Coronary artery (tissue), 2 donors: ENCODE measurements around the gene ZFP36.

Experiments used
- DNase-seq: peaks from one replicate; pipeline ENCODE4 v3.0.0-alpha.2; 2017; ENCODE audit warnings: low spot score
- H3K27ac ChIP-seq, 2 donors: fragments of 200-600 bp; sonication (generic); one replicate each; pipeline ENCODE4 v1.5.1; 2016 to 2019
- H3K4me3 ChIP-seq: fragments of 200-600 bp; sonication (generic); 2 replicates; pipeline ENCODE4 v1.5.1; 2016; ENCODE audit warnings: mild to moderate bottlenecking, moderate library complexity
- CTCF ChIP-seq: fragments of 200-600 bp; sonication (generic); IDR thresholded peaks from one replicate; pipeline ENCODE4 v1.5.1; 2019; ENCODE audit warnings: antibody characterized with exemption

The ZFP36 gene

GRCh38 chr19:39411832-39412099, 5.1 kb downstream of the ZFP36 start:
- DNase-seq = peak; percentile 95
- Histone ChIP-seq H3K4me3 (peak overlapping the region; percentile 97), H3K27ac (peak overlapping the region; percentile 99 to 100)
- peak; percentile 84 for TF ChIP-seq CTCF

DNA sequence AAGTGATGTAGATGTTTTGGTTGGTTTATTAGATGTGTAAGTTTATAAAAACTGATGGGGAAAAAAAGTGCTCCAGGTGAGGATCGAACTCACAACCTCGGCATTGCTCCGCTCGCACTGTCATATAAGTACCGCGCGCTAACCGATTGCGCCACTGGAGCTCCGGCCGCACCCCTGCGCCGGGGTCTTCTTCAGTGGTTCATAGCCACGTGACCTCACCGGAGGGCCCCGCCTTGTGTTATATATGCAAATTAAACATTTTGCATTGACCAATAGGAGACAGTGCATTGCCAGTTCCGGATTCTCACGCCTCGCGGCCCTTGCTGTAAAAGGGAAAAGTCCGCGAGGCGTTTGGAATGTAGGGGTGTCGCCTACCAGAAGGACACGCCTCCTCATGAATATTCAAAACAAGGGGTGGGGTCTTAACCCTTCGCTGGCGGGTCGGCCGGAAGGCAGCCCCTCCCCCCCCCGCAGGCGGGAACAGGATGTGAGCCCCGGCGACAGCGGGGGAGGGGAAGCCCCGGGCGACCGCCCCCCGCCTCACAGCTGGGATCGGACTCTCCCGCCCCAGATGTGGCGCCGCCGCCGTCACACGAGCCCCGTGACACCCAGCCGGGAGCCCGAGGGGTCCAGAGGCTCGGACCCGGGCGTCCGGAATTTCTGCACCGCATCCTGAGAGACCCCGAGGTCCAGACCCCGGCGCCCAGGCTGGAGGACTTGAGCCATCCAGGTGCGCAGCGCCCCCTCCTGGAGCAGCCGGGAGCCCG, 5.6 kb downstream of the ZFP36 start, which contains the start of gene PLEKHG2:
Gene PLEKHG2 (plus strand): TSS at position 570 of the 767 bp plus-strand sequence. CDS start 1,418 bp downstream, outside the sequence.
- peak; percentile 89 for TF ChIP-seq CTCF
- Histone ChIP-seq H3K4me3 (peak within 1 kb of the TSS; percentile 97), H3K27ac (peak within 1 kb of the TSS; percentile 99 to 100)
- peak; percentile 99 for DNase-seq

- H3K27ac ChIP-seq = peak overlapping the region; percentile 99 to 100
- DNase-seq = no peak
- peak; percentile 23 for TF ChIP-seq CTCF
These were observed 6.2 kb downstream of the ZFP36 start for GRCh38 chr19:39412867-39413271.

GRCh38 chr19:39413272-39413910, 6.7 kb downstream of the ZFP36 start:
- TF ChIP-seq CTCF = no peak
- H3K27ac ChIP-seq = peak overlapping the region; percentile 99 to 100
- DNase-seq = no peak
- peak overlapping the region; percentile 97 for H3K4me3 ChIP-seq

More at GRCh38 chr19:39412867-39413271, 6.2 kb downstream of the ZFP36 start:
- peak overlapping the region; percentile 97 for H3K4me3 ChIP-seq

DNA sequence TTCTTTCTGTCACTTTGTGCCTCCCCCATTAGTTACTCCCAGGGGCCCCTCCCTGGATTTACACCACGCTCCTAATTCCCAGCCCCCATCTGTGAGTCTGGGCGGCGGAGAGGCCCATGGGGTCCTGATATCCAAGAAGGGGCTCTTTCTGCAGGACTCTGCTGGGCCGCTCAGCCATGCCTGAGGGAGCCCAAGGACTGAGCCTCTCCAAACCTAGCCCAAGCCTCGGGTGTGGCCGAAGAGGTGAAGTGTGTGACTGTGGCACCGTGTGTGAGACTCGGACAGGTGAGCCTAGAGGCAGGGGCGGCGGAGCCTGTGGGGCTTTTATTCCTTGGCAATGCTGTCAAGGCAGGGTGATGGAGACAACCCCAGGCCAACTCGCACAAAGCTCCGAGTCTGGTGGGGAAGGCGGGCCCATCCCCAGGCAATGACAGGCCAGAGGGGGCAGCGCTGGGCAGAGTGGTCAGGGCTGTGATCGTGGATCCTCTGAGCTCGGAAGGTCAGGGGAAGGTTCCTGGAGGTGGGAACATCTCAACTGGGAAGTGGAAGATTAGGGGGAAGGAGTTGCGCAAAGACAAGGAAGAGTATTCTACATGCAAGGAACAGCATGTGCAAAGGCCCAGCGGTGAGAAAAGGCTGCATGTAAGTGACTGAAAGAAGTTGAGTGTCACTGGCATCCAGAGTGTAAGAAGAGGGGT, 7.4 kb downstream of the ZFP36 start:
- TF ChIP-seq CTCF = no peak
- Histone ChIP-seq H3K27ac (peak overlapping the region; percentile 99 to 100), H3K4me3 (peak overlapping the region; percentile 97)
- no peak for DNase-seq

DNA sequence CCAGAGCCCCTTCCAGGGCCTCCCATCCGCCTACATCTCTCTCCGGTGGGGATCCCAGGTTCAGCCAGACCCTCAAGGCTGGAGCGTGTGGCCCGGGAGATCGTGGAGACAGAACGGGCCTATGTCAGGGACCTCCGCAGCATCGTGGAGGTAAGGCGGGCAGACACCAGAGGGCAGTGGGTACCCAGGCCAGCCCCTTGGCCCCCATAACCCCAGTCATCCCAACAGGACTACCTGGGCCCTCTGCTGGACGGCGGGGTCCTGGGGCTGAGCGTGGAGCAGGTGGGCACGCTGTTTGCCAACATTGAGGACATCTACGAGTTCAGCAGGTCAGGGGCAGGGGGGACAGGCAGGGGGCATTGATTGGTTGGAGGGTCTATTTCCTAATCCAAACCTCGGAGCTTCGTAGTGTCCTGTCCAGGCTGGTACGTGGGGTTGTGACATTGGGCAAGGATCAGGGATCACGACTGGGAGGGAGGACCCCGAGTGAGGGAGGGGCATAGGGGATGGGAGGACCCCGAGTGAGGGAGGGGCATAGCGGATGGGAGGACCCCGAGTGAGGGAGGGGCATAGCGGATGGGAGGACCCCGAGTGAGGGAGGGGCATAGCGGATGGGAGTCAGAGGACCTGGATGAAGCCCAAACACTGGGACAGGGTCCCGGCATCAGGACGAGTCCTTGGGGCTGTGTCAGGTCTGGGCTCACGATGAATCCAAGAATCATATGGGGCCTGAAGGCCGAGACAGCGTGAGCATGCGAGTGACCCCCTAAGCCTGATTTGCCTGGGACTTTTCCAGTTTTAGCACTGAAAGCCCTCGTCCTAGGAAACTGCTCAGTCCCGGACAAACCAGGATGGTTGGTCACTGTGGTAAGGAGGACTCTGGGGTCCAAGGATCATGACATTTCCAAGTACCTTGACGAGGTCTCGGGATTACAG, 8.7 kb downstream of the ZFP36 start:
- TF ChIP-seq CTCF = no peak
- DNase-seq = no peak
- Histone ChIP-seq H3K4me3 (peak overlapping the region; percentile 97), H3K27ac (peak overlapping the region; percentile 99 to 100)
